Measurements from ENCODE around the gene ANXA3.
"Not testable (repeated sequence)": the region's sequence is repeated elsewhere in the genome, so short reads cannot be mapped to it uniquely, and the experiment has no call there.

ANXA3 gene

GRCh38 chr4:78543424-78544125 lies 8.0 kb upstream of the ANXA3 start:
- no peak for DNase-seq (ENCODE audit: low read depth in 2 of 2)

- no peak for DNase-seq (ENCODE audit: low read depth in 2 of 2)
These were observed 6.9 kb upstream of the ANXA3 start for GRCh38 chr4:78544678-78545077.

- no peak for DNase-seq (ENCODE audit: low read depth in 2 of 2)
These were observed 6.0 kb upstream of the ANXA3 start for GRCh38 chr4:78545275-78546246.

- not testable (repeated sequence) for DNase-seq (ENCODE audit: low read depth in 2 of 2)
These were observed 3.7 kb upstream of the ANXA3 start for GRCh38 chr4:78547899-78548298.

DNA sequence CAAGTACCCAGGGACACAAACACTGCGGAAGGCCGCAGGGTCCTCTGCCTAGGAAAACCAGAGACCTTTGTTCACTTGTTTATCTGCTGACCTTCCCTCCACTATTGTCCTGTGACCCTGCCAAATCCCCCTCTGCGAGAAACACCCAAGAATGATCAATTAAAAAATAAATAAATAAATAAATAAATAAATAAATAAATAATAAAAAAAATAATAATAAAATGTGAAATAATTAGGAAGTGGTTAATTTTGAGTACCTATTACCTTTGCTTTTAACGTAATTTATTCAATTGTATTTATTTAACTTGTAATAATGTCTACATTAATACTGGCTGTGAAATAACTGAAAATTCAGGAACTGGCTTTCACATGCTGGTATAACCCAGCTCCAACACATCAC lies 2.7 kb upstream of the ANXA3 start:
- not testable (repeated sequence) for DNase-seq (ENCODE audit: low read depth in 2 of 2)

- DNase-seq (ENCODE audit: low read depth in 2 of 2), result no peak
These were observed 946 bp downstream of the ANXA3 start for GRCh38 chr4:78552389-78553042.

- DNase-seq (ENCODE audit: low read depth in 2 of 2), result no peak
These were observed 1.4 kb downstream of the ANXA3 start for GRCh38 chr4:78553043-78553396.

GRCh38 chr4:78553529-78554060 lies 2.0 kb downstream of the ANXA3 start:
- no peak for DNase-seq (ENCODE audit: low read depth in 2 of 2)

DNA sequence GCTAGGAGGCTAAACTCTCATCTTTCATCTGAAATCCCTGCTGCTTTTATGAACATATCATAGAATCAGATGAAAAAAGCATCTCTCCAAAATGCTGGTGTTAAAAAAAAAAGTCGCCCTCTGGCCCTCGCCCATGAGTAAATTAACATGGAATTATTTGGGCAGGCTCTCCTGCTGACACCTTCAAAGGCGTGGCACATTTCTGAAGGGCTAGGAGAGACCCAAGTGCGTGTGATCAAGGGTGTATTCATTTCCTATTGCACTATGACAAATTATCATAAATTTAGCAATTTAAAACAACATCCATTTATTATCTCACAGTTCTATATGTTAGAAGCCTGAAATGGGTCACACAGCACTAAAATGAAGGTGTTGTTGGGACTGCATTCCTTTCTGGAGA lies 5.1 kb downstream of the ANXA3 start:
- no peak for DNase-seq (ENCODE audit: low read depth in 2 of 2)

- DNase-seq (ENCODE audit: low read depth in 2 of 2), result no peak
These were observed 6.3 kb downstream of the ANXA3 start for GRCh38 chr4:78557841-78558240.

DNA sequence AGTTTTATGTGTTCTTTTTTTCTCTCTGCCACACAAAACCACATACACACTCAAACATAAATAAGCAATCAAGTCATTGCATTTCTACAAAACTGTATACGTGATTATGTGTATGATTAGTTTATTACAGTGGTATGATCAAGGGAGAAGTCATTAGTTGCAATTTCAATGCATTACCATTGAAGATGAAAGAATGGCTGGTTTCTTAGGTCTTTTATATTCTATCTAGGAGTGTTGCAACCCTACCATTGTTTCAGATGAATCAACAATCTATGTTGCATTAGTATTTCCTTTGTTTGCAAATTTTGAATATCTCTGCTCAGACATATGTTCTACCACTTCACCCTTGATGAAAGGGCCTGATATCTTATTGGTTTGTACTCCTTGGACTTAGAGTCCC lies 6.8 kb downstream of the ANXA3 start:
- no peak for DNase-seq (ENCODE audit: low read depth in 2 of 2)

DNA sequence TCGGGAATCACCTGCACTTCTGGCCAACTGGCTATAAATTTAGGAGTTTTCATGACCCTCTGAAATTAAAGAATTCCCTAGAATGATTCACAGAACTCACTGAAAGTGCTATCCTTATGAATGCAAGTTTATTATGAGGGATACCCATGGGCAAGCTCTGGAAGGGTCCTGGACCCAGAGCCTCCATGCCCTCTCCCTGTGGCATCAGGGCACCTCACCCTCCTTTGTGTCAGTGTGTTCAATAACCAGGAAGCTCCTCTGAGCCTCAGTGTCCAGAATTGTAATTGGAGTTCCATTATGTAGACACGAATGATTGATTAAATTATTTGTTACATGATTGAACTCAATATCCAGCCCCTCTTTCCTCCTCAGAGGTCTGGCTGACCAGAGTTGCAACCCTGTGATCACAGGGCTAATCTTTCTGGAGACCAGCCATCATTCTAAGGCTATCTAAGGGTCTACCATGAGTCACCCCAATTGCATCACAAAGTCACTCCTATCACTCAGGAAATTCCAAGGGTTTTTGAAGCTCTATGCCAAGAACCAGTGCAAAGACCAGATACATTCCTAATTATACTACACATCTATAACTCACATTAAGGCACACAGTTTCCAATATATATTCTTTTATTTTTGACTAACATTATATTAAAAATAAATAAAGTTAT lies 8.9 kb downstream of the ANXA3 start:
- no peak for DNase-seq (ENCODE audit: low read depth in 2 of 2)

DNA sequence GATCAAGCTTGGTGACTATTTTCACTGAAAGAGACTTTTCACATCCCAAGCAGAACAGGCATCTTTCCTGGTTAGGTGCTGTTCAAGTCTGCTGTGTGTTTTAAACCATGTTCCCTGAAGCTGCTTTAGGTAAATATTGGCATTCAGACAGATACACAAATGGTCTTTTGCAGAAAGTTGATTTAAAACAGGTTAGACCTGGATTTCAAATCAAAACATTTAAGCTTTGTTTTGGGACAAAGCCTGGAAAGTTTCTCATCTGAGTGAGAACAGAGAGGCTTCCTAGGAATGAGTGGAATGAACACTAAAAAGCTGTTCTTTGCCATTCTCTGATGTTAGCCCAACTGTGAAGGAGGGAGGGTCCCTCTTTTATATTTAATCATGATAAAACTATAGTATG lies 10.1 kb downstream of the ANXA3 start:
- no peak for DNase-seq (ENCODE audit: low read depth in 2 of 2)

DNA sequence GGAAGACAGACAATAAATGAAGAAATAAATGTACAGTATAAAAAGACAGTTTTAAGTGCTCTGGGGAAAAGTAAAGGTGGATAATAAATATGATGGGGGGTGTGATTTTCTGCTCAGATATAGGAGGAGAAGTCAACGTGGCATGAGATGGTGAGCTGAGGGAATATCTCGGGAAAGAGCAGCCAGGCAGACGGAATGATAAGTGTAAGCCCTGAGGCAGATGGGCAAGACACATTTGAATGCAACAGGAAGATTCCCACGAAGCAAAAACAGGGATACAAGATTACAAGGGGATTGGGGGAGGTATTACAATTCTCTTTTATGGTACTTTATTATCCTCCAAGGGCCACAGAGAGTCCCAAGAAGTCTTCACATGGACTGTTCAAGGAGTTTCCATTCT lies 11.1 kb downstream of the ANXA3 start:
- DNase-seq (ENCODE audit: low read depth in 2 of 2), result no peak

DNA sequence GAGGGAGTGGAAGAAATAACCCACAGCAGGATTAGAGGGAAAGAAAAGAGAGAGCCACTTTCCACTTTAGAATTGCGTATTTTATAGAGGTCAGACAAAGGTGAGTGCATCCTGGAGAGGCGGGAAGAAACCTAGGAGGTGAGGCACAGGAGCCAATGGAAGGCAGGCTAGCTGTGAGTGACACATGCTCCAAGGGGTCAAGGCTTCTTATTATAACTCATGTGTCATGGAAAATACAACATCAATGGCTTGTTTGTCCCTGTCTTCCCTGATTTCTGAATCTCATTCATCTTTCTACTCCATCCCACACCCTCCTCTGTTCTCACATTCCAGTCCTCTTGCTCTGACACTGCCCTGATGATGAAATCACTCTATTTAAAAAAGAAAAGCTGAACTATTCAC lies 14.4 kb downstream of the ANXA3 start:
- DNase-seq (ENCODE audit: low read depth in 2 of 2), result no peak

- DNase-seq (ENCODE audit: low read depth in 2 of 2), result no peak
These were observed 15.4 kb downstream of the ANXA3 start for GRCh38 chr4:78566834-78567499.

- no peak for DNase-seq (ENCODE audit: low read depth in 2 of 2)
These were observed 16.0 kb downstream of the ANXA3 start for GRCh38 chr4:78567500-78568060.

GRCh38 chr4:78568640-78569305 lies 17.2 kb downstream of the ANXA3 start:
- no peak for DNase-seq (ENCODE audit: low read depth in 2 of 2)

- no peak for DNase-seq (ENCODE audit: low read depth in 2 of 2)
These were observed 17.8 kb downstream of the ANXA3 start for GRCh38 chr4:78569306-78569821.

- DNase-seq (ENCODE audit: low read depth in 2 of 2), result no peak
These were observed 18.5 kb downstream of the ANXA3 start for GRCh38 chr4:78570117-78570516.
